ENCODE measurements around the gene KCND3.
A peak's percentile ranks its signal among the peaks of the same experiment; 100 is the strongest.
"Not testable (repeated sequence)": the region's sequence is repeated elsewhere in the genome, so short reads cannot be mapped to it uniquely, and the experiment has no call there.

KCND3 gene

DNA sequence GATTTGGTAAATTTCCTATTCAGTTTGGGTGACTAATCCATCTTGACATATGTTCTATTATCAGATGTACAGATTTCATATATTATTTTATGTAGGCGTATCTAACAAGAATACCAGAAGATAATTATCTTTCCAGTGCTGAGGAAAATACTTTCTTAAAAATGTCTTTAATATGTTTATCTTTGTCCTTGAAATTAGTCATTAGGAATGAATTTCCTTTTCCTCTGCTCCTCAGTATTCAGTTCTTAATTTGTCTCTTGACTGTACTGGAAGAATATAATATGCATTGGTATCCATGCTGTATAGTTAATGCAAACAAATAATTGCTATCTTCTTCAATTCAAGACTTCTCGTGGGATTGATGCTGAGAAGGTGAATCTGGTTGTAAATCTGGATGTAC is 227.1 kb downstream of the KCND3 start:
- no peak for DNase-seq

DNA sequence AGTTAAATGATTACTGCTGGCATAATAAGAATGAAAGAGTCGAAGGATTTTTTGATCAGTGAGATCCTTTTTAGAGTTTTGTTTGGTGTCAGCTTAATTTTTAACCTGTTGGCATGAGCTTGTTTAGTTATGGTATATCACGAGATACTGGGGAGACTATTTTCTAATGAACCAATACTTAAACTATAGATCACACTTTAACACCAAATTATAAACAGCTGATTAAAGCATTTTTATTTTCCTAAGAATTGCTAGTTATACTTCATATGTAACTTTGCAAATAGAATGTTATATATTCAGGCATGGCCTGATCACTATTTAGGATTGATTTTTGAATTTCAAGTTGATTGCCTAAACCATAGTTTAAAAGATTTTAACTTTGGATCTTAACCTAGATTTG is 227.8 kb downstream of the KCND3 start:
- DNase-seq = no peak

DNA sequence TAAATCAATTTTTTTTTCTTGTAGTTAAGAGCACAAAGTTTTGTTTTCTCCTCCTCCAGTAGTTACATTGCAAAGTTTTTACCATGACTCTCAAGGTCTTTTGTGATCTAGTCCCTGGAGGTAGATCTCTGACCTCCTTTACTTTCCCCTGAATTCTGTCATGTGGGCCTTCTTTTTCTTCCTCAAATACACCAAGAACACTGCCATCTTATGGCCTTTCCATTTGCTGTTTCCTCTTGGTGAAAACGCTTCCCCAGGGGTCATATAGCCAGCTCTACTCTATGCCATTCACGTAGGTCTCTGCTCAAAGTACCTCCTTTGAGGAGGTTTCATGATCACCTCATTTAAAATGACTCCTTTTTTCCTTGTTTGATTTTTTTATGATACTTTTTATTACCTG is 231.1 kb downstream of the KCND3 start:
- no peak for DNase-seq

DNA sequence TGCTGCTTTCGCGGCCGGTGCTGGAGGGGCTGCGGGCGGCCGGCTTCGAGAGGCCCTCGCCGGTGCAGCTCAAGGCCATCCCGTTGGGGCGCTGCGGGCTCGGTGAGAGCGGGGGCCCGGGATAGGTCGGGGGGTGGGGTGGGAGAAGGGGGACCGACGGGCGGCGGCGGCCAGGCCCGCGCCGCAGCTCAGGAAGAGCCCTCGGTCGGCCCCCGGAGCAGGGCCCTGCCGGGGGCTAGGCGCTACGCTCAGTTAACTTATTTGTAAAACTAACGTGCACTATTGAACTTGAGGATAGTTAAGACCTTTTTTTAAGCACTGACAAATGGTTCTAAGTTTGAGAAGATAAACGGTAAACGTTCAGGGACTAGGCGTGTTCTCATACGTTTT is 233.3 kb downstream of the KCND3 start:
- DNase-seq = no peak

DNA sequence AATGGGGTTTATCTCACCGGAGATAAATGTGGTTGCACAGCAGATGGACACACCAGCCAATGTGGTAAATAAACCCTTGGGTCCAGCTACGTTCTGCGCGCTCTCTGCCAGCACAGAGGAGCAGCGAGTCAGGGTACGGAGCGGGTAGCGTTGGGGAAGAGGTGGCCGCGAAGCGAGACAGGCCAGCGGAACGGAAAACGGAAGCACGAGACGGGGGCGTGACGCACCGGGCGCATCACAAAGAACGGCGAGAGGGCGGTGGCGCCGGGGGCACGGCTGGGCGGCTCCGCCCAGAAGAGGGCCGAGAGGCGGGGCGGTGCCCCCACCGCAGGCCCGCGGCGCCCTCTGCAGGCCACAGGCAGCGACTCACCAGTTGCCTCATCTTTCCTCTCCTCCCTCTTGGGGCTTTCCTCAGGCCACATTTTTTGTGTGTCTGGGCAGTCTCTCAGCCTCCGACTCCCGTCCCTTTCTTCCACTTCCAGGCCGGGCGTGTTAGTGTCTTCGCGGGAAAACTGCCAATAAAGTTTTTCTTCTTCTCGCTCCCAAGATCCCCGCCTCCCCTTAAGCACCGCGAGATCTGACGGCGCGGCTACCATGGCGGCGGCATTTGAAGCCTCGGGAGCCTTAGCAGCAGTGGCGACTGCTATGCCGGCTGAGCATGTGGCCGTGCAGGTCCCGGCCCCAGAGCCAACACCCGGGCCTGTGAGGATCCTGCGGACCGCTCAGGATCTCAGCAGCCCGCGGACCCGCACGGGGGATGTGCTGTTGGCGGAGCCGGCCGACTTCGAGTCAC is 233.9 kb downstream of the KCND3 start, which contains the start of gene DDX20:
DDX20 (plus strand) TSS at position 571 of the 793 bp plus-strand sequence; CDS start at position 595, 24 bp downstream.
- peak; percentile 91 for DNase-seq

DNA sequence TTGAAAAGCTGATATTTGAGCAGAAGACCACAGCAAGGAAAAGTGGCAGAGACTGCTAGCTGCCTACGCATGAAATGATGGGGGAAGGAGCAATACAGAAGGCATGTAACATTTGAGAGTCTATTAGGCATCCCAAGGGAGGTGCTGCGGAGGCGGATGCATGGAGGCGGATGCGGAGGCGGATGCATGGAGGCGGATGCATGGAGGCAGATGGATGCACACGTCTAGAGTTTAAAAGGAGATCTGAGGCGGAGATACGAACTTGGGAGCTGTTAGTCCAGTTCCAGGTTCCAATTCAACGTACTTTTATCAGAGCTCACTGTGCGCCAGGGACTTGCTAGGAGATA is 234.5 kb downstream of the KCND3 start:
- no peak for DNase-seq

DNA sequence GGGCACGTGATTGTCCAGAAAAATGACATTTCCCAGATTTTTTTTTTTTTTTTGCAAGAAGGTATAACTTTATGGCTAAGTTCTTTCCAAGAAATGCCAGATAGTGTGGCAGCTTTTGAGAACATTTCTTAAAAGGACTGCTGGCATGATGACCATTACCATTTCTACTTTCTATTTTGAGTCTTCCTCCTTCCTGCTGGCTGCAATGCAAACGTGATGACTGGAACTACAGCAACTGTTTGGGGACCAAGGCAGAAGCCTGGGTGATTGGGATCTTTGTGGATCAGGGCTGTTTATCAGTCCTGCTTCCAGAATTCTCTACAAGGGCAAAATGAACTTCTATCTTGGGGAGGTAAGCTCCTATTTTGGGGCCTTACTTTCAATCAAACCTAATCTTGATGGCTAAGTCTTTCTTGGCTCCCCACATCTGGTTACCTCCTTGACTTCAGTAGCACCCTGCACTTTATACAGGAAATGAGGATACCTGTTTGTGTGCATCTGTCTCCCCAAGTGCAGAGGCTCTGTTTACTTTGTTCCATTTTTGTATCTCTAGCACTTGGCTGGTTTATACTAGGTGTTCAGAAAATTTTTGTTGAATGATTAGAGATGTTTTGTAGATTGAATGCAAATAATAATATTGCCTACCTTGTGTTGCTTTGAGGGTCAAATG is 237.4 kb downstream of the KCND3 start:
- DNase-seq = no peak

DNA sequence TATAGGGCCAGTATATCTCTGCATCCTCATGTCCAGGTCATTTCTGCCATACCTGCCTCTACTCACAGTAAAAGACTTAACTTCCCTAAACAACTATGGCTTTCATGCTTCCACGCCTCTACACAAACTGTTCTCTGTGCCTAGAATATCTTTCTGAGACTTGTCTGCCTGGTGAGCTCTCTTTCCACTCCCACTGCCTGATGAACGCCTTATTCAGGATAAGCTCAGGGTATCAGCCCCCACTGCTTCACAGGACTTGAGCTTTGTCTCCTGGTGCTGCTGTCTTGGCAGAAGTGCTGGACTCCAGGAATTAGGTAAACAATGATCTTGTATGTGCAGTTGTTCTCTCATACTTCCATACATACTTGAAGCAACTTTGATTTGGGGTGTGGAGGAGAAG is 238.6 kb downstream of the KCND3 start:
- no peak for DNase-seq

DNA sequence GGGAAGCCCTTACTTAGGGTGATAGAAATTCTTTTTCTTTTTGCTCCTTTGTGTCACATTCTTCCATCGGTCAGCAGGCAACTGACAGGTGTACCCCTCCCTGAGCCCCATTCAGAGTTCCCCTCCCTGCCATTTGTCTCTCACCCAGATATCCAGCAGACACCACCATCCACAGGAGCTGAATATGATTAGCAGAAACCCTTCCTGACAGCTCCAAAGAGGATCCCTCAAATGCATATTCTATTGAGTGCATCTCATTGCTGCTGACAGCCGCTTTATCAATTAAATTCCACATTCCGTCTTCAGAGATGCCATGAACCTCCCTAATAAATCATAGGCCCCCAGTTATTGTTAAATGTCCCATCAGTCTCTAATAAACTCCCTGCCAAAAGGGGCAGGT is 239.8 kb downstream of the KCND3 start:
- DNase-seq = no peak

DNA sequence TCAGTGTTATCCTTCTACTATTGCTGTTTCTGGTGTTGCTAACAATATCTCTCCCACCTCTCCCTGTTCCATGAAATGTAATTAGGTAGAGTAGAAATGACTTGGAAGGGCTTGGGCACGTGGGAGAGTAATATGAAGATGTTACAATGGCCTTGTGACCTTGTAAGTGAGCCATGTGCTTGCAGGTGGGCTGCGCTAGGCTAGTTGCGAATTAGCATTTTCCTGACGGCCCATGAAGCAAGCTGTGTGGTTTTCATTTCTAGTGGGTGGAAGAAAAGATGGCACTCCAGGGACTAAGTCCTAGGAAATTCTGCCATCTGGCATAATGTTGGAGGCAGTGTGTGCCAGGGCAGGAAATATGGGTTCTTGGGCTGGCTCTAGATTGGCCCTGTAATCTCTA is 241.5 kb downstream of the KCND3 start:
- DNase-seq = no peak

DNA sequence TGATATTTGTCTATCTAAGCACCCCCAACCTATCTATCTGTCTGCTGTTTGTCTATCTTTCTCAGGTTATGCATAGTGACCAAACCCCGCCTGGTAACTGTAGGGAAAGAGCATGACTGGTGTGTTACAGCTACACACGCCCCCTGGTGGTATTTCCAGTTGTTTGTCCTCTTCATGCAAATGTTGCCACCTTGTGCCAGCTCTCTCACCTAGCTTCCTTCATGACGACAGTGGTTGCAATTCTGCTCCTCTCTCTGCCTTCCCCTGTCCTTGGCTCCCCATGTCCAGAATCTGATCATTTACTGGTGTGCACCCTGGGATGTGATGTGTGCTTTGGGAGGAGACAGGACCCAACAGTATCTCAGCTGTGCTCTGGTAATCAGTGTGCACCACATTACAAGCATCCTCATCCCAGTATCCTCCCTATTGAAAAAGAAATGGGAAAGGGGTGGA is 242.2 kb downstream of the KCND3 start:
- peak; percentile 38 for DNase-seq

DNA sequence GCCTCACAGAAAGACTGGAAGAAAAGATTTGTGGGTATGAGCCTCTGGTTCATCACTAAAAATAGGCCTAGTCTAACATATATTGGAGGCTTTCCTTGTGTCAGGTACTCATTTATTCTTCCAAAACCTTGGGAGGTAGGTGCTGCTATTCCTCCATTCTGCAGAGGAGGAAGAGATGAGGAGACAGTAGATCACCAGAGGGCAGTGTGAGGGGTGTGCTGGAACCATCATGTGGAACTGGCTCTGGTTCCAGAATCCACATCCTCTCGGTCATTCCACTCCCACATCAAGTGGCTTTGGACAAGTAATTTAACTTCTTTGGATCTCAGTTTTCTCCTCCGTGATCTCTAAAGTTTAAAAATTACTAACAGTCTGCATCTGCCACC is 242.9 kb downstream of the KCND3 start:
- DNase-seq = no peak

DNA sequence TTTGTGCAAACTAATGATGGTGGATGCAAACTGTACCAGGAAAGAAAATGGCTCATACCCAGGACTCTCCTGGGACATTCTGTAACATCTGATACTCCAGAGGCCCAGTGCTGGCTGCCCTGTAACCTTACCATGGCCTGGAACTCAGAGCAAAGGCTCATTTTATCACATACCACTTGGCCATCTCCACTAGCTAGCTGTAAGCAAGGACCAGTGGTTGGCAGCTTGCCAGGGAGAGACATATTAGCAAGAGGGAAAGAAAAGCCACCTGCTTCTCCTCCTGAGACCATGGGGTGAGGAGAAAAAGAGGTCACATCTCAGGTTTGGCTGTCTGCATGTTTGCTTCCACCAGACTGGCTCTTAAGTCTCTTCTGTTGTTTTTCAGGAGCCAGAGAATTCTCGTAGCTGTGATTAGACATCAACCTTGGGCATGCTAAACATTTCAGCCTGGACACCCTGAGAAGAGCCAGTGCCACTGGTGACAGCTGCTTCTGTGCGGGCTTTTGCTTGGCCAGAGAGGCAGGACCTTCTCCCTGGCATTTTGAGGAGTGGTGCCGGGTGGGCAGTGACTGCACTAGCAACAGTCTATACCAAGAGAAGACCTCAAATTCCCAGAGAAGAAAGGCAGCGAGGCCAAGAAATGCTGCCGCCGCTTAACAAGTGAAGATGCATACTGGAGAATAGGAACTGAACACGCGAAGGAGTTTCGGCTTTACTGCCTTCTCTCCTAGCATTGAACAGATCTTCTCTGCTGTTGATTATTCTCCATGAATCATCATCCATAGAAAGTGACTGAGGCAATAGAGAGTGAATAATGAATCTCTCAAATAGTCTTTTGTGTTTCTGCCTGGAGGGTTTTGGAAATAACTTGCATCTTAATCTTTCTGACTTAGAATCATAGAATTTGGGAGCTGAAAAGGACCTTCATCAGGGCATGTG is 243.5 kb downstream of the KCND3 start:
- DNase-seq = no peak

DNA sequence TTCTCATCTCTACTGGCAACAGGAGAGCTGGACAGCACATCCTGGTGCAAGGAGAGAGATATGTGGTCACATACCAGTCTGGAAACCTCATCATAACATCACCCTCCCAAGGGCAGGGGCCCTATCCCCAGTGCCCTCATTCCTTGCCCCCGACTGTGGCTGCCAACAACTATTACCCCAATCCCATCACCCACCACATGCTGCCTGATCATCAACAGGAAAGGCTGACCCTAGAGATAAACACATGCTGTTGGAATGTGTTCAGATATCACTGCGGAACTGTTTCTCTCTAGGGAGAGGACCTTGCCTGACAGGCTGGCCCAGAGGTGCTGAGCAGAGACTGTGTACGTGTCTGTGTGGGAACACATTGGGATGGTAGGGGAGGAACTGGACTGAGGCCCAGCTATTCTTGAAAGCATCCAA is 245.8 kb downstream of the KCND3 start:
- no peak for DNase-seq

DNA sequence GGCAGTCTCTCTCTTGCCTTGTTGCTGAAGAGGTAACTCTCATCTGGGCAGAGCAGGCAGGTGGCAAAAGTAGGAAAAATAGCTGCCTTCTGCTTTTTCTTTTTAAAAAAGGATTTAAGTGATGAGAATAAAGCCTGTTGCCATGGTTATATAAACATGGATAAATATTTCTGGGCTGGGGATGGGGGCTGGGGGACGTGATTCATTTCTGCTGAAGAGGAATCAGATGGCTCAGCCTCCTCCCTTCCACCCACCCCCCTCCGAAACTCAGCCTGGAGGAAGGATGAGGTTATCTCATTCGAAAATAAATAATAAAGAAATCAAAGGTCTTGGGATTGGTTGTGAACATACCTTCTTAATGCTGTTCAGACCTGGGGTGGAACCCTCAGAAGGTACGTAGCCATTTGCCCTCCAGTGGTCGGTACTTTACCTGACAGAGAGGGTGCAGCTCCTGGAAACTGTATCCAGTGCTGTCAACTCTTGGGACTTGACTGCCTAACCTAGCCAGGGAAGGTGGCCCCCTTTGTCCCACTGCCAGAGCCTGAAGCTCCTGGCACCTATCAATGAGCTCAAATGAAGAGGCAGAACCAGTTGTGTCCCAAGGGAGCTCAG is 246.4 kb downstream of the KCND3 start:
- no peak for DNase-seq

DNA sequence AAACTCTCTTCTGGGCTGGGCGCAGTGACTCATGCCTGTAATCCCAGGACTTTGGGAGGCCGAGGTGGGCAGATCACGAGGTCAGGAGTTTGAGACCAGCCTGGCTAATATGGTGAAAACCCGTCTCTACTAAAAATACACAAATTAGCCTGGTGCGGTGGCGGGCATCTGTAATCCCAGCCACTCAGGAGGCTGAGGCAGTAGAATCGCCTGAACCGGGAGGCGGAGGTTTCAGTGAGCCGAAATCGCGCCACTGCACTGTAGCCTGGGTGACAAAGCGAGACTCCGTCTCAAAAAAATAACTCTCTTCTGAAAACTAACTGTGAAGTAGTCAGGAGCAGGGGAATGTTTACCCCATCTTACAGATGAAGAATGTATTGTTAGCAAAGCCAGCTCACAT is 247.2 kb downstream of the KCND3 start:
- DNase-seq = not testable (repeated sequence)

DNA sequence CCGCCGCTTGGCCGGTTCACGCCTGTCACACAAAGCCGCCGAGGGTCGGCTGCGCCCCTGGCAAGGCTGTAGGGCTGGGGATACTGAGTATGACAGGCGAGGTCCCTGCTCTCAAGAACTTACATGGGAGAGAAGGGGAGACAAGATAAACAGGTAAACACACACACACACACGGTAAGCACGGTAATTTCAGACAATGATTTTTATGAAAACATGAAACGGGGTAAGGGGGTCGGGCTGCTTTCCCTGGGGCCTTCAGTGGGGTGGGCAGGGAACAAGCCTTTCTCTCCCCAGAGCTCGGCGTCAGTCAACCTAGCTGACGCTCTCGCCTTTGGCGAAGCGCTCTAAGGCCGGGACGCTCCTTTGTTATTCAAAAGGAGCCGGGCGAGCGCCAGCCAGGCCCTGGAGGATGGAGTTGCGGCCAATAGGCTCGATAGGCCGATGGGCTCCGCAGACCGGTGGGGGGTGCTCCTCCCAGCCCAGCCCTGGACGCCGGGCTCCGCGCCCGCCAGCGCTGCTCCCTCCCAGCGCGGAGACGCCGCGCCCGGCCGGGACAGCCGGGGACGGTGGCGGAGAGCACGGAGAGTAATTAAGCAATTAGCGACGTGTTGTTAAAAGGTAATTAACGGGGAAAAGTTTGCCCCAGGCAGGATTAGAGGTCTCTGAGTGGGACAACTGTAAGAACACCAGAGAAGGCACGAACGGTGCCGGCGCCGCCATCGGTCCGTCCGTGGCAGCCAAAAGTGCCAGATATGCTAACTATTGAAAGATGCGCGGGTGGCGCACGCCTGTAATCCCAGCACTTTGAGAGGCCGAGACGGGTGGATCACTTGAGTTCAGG is 249.3 kb downstream of the KCND3 start:
- no peak for DNase-seq

DNA sequence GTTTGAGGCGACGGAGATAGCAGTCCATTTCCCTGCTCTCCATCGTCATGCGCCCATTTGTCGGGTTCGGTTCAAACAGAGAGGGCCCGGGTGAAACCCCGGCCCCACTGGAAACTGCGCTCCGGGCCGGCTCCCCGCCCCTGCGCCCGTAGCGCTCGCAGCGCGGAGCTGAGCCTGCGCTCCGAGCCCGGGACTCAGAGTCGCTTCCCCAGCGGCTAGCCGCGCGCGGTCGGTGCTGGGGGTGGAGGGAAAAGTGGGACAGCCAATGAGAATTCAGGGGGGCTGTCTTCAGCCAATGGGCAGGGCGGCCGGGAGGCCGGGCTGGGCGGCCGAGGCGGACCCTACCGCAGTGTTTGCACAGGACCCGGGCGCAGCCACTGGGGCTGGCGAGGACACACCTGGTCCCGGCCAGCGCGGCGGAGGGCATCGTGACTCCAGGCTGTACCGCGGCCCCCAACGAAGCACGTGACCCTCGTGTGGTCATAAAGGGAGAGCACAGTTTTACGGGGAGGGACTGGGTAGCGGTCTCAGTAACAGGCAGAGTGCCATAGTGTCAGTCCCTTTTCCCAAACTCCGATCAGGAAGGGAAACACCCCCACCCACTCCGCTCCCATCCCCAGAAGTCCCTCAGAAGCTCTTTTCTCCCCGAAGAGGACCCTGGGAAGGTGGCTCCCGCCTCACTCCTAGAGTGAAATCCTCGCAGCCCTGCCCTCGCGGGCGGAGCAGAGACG is 250.1 kb downstream of the KCND3 start, which contains the start of gene INKA2:
INKA2 (minus strand) TSS at position 202 of the 731 bp plus-strand sequence; CDS start at position 49, 153 bp downstream.
- DNase-seq = peak; percentile 52

DNA sequence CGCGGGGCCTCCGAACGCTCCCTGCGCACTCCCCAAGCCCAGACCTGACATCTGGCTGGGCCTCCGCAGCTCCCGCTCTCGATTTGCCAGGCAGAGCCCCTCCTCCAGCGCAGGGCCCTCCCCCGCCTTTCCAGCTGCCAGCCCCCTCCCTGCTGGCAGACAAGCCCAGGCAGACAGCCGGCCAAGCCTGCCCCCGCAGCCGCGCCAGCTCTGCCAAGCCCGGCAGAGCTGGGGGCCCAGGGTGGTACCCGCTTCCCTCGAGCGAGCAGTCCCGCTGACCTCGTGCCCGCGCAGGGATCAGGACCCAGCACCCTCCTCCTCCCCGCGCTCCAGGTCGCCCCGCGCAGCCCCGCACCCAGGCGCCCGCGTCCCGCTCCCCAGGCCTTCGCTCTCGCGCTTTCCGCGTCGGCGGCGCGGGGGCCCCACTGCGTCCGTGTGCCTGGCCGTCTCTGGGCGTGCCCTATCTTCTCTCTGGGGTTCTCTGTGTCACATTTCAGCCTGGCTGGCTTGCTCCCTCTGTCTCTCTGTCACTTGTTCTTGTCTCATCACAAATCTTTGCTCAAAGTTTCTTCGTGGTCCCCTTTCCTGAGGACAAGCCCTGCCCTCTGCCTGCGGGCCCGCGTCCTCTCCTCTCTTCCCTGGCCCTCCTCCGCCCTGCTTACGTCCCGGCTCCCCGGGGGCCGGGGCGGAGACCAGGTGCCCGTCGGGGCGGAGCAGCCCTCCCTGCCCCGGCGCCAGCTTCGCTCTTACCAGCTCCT is 250.9 kb downstream of the KCND3 start:
- peak; percentile 38 for DNase-seq

DNA sequence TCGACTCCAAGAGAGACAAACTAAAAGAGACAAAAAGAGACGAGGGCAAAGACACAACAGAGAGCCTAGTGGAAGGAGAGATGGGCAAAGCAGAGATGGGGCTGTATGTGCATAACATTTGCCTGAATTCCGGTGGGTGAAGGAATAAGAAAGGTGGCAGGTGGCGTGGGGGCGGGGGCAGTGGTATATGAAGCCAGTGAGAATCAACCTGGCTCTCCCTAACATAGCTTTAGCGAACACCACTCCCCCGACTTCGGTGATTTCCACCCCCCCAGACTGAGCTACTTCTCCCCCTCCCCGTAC is 251.4 kb downstream of the KCND3 start:
- no peak for DNase-seq
